Measurements from ENCODE around the gene KDM4B.

KDM4B gene

DNA sequence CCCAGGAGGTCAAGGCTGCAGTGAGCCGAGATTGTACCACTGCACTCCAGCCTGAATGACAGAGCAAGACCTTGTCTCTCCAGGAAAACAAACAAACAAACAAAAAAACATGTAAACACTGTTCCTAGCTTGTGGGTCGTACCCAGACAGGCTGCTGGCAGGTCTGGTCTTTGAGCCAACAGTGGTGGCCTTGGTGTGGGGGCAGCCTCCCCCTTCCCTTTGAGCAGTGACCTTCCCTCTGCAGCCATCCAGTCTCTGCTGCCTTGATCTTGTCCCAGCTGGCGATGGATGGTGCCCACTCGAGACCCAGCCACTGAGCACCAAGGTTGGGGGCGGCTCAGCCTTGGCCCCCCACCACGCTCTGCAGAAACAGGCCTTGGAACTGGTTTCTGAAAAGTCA, 143.3 kb downstream of the KDM4B start:
- DNase-seq: no peak

DNA sequence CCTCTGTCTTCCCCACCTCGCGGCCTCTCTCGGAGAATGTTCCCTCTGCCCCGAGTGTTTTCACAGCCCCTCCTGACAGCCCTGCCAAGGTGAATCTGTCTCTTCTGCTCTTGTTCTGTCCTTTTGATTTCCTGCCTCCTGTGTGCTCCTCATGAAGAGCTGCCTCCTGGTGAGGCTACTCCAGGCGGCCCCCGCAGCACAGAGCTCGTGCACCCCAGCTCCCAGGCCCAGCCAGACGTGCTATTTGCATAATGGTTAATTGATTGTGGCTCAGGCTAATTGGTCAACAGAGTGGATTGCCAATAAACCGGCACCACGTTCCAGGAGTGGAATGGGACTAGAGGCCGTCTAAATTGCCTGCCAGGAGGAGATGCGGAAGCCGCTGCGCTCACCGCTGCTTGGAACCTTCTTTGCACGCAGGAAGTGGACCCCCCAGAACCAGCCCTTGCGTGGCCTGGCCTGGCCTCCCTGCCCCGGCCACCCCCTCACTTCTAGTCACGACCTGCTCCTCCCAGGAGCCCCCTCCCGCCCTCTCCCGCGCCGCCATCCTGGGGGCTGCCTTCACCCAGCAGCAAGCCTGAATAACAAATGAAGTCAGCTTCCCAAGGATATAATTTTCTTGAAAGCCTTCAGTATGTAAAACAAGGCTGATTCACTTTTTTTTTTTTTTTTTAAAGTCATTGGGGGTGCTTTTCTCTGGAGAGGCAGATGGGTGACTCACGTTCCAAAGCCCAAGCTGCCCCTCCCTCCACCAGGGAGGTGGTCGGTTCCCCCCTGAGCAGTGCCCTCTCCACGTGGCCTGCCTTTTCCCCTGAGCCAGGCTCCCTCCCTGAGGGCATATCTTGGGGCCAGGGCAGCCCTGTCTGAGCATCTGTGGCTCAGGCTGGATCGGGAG, 144.0 kb downstream of the KDM4B start:
- no peak for DNase-seq

DNA sequence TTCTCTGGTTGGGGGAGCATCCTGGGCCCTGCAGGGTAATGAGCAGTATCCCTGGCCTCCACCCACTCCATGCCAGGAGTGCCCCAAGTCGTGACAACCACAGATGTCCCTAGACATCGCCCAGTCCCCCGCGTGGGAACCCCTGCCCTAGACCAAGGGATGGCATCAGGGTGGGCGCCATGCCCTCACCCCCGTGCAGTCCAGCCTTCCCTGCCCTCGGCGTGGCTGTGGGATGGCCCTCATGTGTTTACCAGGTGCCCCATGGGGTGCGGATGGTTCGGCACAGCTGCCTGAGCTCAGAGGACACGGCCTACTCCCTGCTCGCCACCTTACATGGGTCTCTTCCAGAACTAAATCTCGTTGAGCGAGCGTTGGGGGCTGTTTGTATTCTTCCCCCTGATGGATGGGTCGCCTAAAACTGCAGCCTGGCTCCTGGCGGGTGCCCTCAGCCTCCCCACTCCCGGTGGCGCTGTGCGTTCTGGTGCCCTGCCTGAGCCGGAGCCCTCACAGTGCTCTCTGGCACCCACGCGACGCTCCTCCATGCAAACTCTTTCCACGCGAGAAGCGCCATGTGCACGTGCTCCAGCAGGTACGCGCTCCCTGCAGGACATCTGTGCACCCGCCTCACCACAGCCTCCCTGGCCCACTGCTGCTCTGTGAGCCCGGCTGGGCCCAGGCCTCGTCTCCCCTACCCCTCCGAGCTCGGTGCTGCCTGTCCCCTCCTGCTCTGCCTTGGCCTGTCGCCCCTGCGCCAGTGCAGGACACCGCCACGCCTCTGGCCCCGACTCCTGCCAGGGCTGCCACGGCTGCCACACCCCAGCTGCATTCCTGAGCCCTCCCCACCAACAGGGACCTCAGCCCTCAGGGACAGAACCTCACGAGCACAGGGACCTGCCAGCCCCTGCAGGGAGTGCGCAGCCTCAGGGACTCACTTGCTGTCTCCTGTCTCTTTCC, 145.0 kb downstream of the KDM4B start:
- no peak for DNase-seq

DNA sequence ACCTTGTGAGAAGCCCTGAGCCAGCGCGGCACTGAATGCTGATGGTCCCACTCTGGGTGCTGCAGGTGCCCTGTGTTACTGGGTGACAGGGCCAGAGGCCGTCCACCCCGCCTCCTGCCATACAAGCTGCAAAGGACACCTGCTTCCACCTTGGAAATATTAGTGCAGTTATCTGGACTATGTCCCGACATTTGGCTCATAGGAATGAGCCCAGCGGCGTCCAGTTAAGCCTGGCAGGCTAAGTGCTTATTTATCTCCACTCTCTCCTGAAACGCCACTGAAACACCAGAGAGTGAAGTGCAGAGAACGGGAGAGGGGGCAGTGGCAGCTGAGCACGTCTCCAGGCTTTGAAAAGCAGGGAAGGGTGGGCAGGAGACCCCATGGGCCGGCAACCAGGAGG, 145.8 kb downstream of the KDM4B start:
- DNase-seq: no peak

DNA sequence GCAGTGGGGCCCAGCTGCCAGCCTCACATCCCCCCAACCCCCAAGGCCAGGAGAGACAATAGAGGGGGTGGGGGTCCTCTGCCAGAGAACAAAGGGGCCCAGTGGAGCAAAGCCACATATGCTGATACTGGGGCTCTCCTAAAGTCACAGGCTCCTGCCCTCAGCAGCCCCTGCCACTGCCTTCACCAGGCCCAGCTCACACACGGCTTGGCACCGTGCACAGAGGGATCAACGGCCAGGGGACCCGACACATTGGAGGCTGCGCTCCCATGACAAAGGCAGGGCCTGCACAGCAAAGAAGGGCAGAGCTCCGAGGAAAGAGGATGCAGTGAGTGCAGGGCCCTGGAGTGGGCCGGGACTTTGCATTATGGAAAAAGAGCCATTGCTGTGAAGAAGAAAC, 146.4 kb downstream of the KDM4B start:
- DNase-seq: no peak

DNA sequence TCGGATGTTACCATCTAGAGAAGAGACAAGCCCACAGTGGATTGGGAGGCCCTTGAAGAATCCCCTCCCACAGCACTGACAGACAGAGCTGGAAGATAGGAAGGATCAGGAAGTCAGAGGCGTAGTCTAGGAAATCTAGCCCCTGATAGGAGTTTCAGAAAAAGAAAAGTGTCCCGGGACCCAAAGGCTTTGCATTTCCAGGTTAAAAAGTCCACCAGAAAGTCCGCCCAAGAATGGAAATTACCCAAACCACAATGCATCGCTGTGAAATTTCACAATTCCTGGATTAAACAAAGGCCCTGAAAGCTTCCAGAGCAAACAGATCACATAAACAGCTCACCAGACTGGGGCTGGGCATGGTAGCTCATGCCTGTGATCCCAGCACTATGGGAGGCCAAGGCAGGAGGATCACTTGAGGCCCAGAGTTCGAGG, 146.9 kb downstream of the KDM4B start:
- DNase-seq: no peak

DNA sequence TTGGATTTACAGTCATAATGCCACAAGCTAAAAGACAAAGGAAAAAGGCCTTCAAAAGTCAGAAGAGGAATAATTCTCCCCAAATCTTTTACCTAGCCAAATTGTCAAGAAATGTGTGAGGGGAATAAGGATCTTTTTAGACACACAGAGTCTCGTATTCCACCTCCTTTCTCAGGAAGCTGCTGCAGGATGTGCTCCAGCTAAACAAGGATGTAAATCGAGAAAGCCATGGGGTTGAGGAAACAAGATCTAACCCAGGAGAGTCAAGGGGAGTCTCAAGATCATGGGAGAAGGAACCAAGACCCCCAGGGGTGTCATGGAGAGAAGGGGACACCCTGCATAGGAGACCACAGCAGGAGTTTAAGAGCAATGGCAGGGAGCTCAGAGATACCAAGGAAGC, 147.4 kb downstream of the KDM4B start:
- DNase-seq: no peak

DNA sequence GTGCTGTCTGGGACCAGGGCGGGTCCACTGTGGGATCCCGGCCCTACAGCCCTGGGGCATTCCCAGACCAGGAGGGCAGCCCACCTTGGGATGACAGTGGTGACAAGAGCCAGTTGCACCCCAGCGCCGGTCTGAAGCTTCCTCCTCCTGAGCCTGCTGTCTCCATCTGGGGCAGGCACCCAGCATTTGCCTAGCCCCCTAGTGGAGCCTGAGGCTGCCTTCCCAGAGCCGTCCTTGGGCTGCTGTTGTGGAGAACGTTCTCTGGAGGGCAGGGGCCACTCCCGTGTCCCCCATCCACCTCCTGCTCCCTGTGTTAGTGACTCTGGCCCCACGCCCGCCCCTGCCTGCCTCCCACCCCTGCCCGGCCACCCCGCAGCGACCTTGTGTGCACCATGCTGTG, 148.5 kb downstream of the KDM4B start:
- no peak for DNase-seq

DNA sequence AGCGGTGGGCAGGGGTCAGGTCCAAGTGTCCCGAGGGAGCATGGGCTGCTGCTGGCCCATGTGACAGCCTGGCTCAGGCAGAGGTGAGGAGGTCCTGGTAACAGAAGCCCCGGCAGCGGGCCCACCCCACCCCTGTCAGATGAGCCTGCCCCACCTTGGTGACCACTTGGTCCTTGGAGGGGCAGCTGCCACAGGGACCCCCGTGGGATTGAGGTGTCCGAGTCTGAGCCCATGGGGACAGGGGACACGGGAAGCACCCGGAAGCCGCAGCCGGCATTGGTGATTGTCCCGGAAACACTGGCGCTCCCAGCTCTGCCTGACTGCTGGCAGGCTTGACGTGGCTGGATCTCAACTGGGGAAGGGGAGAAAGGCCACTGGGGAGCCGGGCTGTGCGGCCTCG, 149.1 kb downstream of the KDM4B start:
- DNase-seq: no peak

DNA sequence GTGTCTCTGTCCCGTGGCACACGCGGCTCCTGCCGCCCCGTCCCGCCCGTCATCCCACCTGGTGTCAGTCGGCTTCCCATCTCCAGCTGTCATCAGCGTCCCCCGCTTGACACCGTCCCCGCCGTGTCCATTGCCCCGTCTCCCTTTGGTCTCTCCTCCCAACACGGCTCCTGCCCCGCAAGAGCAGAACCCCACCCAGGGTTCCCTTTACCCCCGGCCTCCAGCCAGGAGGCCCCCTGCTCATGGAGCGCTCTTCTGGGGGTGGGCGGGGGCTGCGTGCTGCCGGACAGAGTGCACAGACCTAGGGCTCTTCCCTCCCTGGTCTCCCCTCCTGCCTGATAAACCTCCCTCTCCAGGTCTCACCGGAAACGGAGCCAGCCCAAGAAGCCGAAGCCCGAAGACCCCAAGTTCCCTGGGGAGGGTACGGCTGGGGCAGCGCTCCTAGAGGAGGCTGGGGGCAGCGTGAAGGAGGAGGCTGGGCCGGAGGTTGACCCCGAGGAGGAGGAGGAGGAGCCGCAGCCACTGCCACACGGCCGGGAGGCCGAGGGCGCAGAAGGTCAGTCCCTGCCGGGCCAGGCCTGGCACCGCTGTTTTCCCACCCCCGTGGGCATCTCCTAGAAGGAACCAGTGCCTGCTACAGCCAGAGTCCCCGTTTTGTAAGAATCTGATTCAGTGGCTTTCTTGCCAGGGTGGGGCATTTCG, 150.5 kb downstream of the KDM4B start:
- no peak for DNase-seq

DNA sequence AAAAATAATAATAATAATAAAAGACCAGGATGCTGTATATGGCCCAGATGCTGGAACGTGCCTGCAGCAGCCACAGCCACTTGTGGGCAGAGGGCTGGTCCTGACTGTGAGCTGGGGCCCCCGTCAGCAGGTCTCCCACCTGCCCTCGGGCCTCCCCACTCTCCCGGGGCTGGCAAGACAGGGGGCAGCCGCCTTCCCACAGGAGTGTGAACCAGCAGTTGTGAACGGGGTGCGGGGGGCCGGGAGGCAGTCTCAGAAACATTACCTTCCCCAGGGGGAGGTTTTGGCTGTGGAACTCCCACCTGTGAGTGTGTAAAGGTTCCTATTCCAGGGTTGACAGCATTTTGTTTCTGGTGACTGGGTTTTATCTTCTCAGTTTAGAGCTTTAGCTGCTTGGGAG, 151.4 kb downstream of the KDM4B start:
- DNase-seq: no peak

DNA sequence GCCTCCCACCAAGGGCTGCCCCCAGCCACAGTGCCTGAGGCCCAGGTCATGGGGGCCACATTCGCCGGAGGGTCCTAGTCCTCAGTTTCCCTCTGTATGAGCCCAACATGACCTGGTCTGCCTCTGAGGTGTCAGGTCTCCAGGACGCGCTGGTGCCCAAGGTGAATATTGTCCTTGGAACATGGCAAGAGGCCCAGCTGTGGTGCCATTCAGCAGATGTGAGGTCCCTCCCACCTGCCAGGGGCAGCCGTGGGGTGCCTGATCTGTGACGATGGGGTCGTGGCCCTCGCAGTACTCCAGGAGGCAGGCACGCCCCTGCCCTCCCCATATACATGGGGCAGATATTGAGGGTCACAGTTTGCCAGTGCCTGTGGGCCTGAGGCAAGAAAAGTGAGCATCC, 151.9 kb downstream of the KDM4B start:
- DNase-seq: no peak

DNA sequence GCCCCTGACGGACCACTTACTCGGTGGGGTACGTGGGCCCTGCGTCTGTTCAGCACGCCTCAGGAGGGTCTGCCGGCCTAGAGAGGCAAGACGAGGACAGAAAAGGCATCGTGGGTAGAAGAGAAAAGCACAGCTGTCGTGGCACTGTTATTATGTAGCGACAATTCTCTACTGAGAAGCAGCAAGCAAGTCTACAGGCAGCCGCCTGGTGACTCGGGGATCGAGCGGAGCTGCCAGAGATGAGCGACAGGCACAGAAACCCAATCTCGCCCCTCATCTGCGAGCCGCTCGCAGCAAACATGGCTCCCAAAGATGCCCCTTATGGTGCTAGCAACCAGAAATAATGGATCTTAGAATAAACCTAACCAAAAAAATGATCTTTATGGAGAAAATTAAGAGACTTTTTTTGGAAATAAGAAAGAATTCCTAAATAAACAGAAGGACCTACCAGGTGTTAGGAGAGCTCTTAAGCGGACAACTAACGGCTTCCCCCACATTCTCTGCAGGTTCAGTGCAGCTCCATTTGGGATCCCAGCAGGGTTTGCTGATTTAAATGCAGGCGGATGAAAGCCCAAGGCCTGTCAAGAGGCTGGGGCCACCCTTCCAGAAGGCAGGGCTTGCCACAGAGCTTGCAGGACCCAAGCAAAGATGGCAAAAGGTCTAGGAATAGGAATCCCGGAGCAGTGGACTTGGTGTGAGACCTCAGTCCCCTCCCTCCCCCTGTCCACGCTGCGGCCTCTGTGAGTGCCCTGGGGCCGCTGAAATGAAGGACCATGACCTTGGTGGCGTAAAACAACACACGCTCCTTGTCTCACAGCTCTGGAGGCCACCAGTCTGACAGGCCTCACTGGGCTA, 152.6 kb downstream of the KDM4B start:
- no peak for DNase-seq

DNA sequence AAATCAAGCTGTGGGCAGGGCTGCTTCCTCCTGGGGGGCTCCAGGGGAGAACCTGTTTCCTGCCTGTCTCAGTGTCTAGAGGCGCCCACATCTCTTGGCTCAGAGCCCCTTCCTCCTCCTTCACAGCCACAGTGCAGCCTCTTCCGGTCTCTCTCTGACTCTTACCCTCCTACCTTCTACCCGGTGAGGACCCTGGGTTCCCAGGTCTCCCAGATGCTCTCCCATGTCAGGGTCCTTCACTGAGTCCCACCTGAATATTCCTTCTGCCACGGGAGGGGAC, 153.1 kb downstream of the KDM4B start:
- DNase-seq: no peak

DNA sequence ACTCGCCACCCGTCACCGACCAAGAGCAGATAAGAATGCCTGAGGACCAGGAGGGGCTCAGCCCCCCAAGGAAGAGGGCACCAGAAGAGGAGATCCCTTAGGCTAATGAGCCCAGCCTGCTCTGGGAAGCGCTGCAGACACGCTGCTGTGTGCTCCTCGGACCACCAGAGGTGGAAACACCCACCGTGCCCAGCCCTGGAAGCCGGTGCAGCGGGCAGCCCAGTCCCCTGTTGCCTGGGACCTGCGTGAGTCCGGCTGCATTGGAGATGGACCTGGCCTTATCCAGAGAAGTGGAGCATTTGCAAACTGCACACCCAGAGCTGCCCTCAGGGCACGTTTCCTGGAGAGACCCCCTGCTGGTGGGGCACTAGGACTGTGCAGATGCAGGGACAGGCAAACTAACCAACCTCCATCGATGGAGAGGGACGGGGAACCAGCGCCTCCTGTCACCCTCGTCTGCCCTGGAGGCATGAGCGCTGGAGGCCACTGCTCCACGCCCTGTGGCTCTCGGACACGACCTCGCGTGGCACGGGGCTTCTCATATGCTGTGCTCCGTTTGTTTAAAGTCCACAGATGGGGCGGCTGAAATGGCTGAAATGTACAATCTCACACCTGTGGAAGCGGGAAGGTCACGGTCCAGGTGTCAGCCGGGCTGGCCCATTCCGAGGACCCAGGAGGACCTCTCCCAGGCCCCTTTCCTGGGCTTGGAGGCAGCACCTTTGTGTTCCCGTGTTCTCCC, 153.9 kb downstream of the KDM4B start:
- no peak for DNase-seq

DNA sequence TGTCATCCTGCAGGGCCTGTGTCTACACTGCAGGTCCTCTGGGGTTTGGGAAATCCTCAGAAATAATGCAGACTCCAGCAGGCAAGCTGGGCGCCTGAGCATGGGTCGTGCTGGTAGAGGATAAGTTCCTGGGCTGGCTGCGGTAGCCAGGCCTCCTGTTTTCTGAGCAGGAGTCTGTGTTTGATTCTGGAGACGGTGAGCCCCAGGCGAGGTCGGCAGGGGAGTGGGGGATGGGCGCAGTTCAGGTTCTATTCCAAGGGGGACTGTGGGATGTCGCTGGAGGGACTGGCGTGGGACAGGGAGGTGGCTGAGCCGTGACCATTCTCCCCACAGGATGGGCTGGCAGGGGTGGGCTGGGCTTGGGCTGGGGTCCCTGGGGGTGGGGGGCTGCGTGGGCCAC, 154.7 kb downstream of the KDM4B start:
- DNase-seq: no peak

DNA sequence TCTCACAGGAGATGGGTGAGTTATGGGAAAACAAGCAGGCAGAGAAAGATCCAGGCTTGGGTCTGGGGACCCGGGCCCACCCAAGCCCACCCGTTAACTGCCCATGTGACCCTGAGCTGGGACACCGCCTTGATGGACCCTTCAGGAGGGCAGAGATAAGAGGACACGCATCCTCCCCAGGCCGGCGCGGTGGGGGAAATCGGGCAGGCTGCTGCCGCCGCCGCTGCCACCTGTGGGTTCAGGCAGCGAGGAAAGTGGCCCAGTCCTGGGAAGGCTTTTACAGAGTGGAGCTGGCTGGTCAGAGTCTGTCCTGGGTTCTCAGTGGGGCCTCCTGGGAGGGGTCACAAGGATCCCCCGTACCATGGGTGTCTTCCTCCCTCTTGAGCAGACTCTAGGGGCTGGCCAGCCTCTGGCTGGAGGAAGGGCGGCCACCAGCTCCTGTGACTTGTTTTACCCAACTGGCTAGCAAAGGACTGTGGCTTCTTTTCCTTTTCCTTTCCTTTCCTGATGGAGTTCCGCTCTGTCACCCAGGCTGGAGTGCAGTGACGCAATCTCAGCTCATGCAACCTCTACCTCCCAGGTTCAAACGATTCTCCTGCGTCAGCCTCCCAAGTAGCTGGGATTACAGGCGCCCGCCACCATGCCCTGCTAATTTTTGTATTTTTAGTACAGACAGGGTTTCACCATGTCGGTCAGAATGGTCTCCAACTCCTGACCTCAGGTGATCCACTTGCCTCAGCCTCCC, 155.4 kb downstream of the KDM4B start:
- no peak for DNase-seq

DNA sequence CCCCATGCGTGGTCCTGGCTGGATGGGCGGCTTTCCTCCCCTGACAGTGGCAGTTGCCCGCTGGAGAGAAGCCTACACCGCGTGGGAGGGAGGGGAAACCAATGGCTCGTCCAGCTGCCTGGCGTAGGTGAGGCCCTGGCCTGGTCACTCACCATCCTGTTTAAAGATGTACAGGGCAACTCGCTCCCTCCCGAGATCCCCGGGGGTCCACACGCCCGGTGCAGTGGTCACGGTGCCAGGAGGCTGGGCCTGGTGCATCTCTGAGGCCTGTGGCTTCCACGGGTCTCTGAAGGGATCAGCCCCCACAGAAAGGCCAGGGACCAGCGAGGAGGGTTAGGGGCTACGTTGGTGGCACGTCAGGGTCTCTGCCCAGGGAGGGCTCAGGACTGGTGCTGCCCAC, 156.5 kb downstream of the KDM4B start:
- no peak for DNase-seq

DNA sequence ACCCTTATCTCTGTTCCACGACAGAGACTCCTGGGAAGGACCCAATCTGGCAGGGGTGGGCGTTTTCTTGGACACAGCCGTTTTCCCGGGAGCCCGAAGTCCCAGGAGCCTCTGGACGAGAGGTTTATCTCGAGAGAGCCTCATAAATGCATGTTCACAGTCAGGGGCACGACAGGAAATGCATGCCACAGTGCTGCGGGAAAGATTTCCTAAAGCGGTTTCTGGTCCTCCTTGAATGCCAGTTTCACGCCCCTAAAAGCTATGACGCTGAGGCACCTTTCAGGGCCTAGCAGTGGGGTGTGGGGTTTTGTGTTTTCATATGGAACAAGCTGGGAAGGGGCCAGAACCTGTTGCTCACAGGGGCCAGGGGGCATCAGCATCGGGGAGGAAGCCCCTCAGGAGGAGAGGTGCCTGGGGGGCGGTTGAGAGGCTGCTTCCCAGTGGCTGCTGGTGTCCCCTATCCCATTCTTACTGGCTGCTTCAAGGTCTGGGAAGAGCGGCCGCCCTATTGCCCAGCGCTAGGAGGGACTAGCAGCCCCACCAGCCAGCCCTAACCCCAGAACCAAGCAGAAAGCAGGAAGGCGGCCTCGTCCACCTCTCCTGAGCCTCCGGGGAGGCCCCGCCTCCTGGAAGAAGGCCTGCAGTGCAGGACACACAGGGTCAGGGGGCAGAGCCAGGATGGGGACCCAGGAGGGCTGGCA, 157.0 kb downstream of the KDM4B start:
- DNase-seq: no peak

DNA sequence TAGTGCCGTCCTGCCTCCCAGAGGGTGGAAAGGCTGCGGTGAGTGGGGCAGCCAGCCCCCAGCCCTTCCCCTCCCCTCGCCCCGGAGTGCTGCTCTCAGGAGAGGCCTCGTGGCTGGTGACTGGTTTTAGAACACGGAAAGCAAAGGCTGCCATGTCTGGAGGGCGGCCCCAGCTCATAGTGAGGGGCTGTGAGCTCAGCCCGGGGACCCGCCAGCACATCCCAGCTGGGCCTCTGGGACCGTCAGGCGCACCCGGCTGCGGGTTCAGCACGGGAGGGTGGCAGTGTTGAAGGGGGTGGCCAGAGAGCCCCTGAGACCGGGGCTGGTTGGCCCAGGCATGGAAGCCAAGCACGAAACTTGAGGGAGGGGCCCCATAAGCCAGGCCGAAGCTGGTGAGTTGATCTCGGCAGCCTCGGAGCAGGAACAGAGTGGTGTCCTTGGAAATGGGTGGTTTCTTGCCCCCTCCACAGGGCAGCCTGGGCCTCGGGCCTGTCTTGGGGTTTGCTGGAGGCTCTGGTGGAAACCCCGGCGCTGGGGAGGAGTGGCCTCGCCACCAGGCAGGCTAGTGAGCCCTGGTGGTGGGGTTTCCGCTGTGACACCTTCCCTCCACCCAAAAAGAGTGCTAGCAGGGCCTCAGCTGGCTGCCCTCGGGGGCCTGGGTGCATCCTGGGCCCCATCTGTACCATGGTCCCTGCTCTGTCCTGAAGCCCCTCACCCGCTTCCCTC, 157.7 kb downstream of the KDM4B start:
- DNase-seq: no peak

Measured in right hindlimb (tissue), 1 donor.